ENCODE data around the gene BEX5. TPM values are rescaled to one million over a fixed set of nuclear protein-coding genes. Genes with fewer than 3 reads are reported as not detected.
A peak's percentile ranks its signal among the peaks of the same experiment; 100 is the strongest.
"Not testable (repeated sequence)": the region's sequence is repeated elsewhere in the genome, so short reads cannot be mapped to it uniquely, and the experiment has no call there.

BEX5 gene
- 0.71 and 0.98 TPM in 2 replicates for total RNA-seq

- Mint-ChIP-seq H3K4me3 (peak within 1 kb of the TSS; percentile 97), H3K4me1 (peaks cover 12% of the 10 kb centered on the region), H3K27me3 (peaks cover 1% of the 10 kb centered on the region), H3K27ac (peak within 1 kb of the TSS; percentile 90), H3K36me3 (ENCODE audit: low read depth) (no peaks in the 10 kb centered on the region), H3K9me3 (no peaks in the 10 kb centered on the region)
- DNase-seq, result peak; percentile 78
- intact Hi-C loops (cut with micrococcal nuclease), result no loop called here
Measured at GRCh38 chrX:102155806-102156179, at the start of gene BEX5. TSS of gene BEX5 (minus strand) at chrX:102155977. CDS start at chrX:102154265, 1,712 bp downstream.

- Mint-ChIP-seq H3K36me3 (ENCODE audit: low read depth) (no peaks in the 10 kb centered on the region), H3K4me3 (no peak overlapping the region), H3K27me3 (no peaks in the 10 kb centered on the region), H3K4me1 (no peaks in the 10 kb centered on the region), H3K27ac (no peak overlapping the region), H3K9me3 (no peaks in the 10 kb centered on the region)
- intact Hi-C loops (cut with micrococcal nuclease), result no loop called here
- no peak for DNase-seq
Measured at GRCh38 chrX:102185967-102186720, 30.4 kb upstream of the BEX5 start.

- no peaks in the 10 kb centered on the region for H3K36me3 Mint-ChIP-seq (ENCODE audit: low read depth)
- intact Hi-C loops (cut with micrococcal nuclease), result no loop called here
- peaks cover 1% of the 10 kb centered on the region for H3K27me3 Mint-ChIP-seq
- no peaks in the 10 kb centered on the region for H3K9me3 Mint-ChIP-seq
- peak; percentile 62 for DNase-seq
- H3K4me3 Mint-ChIP-seq, result peak overlapping the region; percentile 97
- peaks cover 12% of the 10 kb centered on the region for H3K4me1 Mint-ChIP-seq
- H3K27ac Mint-ChIP-seq, result peak overlapping the region; percentile 90
Measured at GRCh38 chrX:102154900-102155805, 624 bp downstream of the BEX5 start.

DNA sequence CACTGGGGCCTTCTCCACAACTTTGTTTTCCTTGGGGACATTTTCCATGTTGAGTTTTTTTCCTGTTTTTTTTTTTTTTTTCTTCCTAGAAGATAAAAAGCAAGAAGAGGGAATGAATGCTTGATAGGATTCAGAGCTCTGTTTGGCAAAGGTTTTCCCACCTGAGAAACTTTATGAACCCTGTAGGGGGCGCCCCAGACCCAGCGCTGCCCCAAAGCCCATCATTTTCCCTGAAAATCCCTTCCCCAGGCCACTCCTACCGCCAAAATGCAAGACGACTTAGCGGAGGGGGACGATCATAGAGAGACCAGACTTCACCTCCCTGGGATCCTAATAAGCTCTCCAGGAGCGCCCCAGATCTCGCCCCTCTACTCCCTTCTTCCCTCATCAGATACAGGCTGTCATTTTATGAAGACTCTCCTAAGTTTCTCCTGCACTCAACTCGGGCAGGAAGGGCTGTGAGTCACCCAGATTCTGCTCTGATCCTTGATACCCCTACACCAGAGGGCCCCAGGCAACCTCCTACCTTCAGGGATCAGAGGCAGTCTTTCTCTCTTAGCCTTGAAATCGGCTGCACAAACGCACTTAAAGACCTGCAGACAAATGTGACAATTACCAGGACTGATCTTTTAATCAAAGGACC lies 1.4 kb downstream of the BEX5 start:
- no peaks in the 10 kb centered on the region for H3K27me3 Mint-ChIP-seq
- peak; percentile 55 for DNase-seq
- H3K9me3 Mint-ChIP-seq, result no peaks in the 10 kb centered on the region
- no peaks in the 10 kb centered on the region for H3K36me3 Mint-ChIP-seq (ENCODE audit: low read depth)
- peak overlapping the region; percentile 97 for H3K4me3 Mint-ChIP-seq
- intact Hi-C loops (cut with micrococcal nuclease), result no loop called here
- H3K4me1 Mint-ChIP-seq, result peaks cover 12% of the 10 kb centered on the region
- H3K27ac Mint-ChIP-seq, result peak overlapping the region; percentile 70

DNA sequence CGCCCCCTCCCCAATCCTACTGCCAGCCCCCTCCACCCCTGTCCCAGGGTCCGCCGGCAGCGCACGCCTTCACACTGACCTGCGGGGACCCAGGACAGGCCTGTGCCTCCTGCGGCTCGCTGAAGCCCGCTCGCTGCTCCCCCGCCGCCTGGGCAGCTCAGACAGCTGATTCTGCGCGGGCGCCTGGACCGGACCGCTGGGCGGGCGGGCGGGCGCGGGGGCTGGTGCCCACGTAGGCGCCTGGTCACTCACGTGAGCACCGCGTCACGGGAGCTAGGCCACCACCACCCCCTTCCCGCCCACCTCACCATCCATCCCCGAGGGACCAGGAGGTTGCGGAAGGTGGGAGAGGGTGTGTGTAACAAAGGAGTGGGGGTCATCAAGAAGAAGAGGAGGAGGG lies 13.5 kb downstream of the BEX5 start, which contains the start of gene TCEAL6:
TSS of gene TCEAL6 (minus strand) at position 208 of the 400 bp plus-strand sequence.
- H3K36me3 Mint-ChIP-seq (ENCODE audit: low read depth); H3K4me3 Mint-ChIP-seq; DNase-seq; H3K4me1 Mint-ChIP-seq; H3K9me3 Mint-ChIP-seq; intact Hi-C loops (cut with micrococcal nuclease); H3K27ac Mint-ChIP-seq: not testable (repeated sequence)
- peaks cover 19% of the 10 kb centered on the region for H3K27me3 Mint-ChIP-seq

DNA sequence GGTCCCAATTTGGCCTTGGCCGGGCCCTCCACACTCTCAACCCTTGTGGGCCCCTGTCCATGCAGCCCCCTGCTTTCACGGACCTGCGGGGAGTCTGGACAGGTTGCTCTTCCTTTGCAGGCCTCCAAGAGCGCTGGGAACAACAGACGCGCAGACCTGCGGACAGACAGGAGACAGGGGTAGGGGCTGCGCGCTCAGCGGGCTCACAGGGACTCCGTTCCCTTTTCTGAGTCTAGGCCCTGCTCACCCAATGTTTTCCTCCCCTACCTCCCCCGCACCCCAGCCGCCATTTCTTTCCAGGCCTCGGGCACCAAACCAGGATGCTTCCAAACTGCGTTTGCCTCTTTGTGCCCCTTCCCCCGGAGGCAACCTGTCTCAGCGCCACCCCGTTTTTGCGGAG lies 14.1 kb downstream of the BEX5 start:
- H3K4me1 Mint-ChIP-seq; H3K27ac Mint-ChIP-seq; intact Hi-C loops (cut with micrococcal nuclease); H3K36me3 Mint-ChIP-seq (ENCODE audit: low read depth); H3K4me3 Mint-ChIP-seq; DNase-seq; H3K9me3 Mint-ChIP-seq: not testable (repeated sequence)
- H3K27me3 Mint-ChIP-seq, result peaks cover 19% of the 10 kb centered on the region

GRCh38 chrX:102140876-102141275 lies 14.9 kb downstream of the BEX5 start:
- H3K4me1 Mint-ChIP-seq; intact Hi-C loops (cut with micrococcal nuclease); H3K36me3 Mint-ChIP-seq (ENCODE audit: low read depth); H3K4me3 Mint-ChIP-seq; H3K9me3 Mint-ChIP-seq; DNase-seq; H3K27ac Mint-ChIP-seq: not testable (repeated sequence)
- peaks cover 19% of the 10 kb centered on the region for H3K27me3 Mint-ChIP-seq

DNA sequence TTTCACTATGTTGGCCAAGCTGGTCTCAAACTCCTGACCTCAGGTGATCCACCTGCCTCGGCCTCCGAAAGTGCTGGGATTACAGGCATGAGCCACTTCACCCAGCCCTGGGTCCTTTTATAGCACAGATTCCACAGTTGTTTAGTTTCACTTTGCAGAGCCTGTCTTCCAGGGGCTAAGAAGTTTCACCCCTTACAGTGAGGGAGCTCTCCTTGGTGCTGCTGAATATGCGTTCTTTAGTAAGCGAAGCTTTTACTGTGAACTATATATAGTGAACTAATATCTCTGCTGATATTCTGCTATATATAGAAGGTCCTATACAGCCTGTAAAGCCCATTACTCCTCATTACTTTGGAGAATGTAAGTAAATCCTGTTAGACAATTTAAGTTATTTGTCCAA lies 17.7 kb downstream of the BEX5 start:
- Mint-ChIP-seq H3K27me3 (peaks cover 16% of the 10 kb centered on the region), H3K9me3 (no peaks in the 10 kb centered on the region), H3K36me3 (ENCODE audit: low read depth) (no peaks in the 10 kb centered on the region), H3K4me1 (no peaks in the 10 kb centered on the region), H3K4me3 (no peak overlapping the region), H3K27ac (no peak overlapping the region)
- intact Hi-C loops (cut with micrococcal nuclease), result no loop called here
- no peak for DNase-seq

DNA sequence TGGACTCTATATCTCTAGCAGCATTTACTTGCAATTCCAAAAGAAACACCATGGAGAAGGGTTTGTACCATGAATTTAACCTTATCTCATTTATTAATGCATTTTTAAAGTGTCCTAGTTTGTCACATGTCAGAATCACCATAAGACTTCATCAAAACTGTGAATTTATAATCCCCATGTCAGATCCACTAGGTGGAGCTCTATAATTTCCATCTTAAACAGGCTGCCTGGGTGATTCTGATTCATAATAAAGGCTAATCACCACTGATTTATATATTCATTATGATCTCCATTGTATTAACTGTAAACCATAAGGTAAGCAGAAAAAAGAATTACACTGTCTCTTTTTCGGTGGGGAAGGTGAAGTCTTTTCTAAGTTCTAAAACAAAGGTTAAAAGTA lies 26.3 kb downstream of the BEX5 start:
- H3K36me3 Mint-ChIP-seq (ENCODE audit: low read depth), result no peaks in the 10 kb centered on the region
- no peak for DNase-seq

GRCh38 chrX:102126863-102127262 lies 28.9 kb downstream of the BEX5 start:
- H3K27me3 Mint-ChIP-seq, result peaks cover 28% of the 10 kb centered on the region
- intact Hi-C loops (cut with micrococcal nuclease), result no loop called here
- H3K9me3 Mint-ChIP-seq, result no peaks in the 10 kb centered on the region
- no peak overlapping the region for H3K27ac Mint-ChIP-seq
- H3K36me3 Mint-ChIP-seq (ENCODE audit: low read depth), result no peaks in the 10 kb centered on the region
- no peak for DNase-seq
- no peak overlapping the region for H3K4me3 Mint-ChIP-seq
- no peaks in the 10 kb centered on the region for H3K4me1 Mint-ChIP-seq

More for the DNA sequence above, 26.3 kb downstream of the BEX5 start:
- Mint-ChIP-seq H3K4me1 (no peaks in the 10 kb centered on the region), H3K4me3 (no peak overlapping the region), H3K27ac (no peak overlapping the region), H3K27me3 (peaks cover 19% of the 10 kb centered on the region), H3K9me3 (no peaks in the 10 kb centered on the region)
- intact Hi-C loops (cut with micrococcal nuclease), result no loop called here

DNA sequence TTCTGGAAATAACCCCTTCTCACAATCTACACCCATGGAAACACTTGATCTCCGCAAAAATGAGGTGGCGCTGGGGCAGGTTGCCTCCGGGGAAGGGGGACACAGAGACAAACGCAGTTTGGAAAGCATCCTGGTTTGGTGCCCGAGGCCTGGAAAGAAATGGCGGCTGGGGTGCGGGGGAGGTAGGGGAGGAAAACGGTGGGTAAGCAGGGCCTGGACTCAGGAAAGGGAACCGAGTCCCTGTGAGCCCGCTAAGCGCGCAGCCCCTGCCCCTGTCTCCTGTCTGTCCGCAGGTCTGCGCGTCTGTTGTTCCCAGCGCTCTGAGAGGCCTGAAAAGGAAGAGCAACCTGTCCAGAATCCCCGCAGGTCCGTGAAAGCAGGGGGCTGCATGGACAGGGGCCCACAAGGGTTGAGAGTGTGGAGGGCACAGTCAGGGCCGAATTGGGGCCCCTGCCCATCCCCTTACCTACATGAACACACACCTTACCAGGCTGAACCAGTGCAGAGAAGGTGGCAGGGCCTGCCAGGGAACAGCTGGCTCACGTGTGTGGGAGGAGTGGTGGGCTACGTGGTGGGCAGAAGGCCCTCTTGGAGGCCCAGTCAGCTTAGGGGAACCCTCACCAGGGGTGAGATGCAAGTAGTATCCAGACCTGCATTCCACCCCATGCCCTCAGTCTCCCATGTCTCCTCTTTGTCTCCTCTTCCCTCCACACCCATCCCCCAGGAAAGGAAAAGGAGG lies 29.5 kb downstream of the BEX5 start:
- H3K9me3 Mint-ChIP-seq; intact Hi-C loops (cut with micrococcal nuclease): not testable (repeated sequence)
- peaks cover 28% of the 10 kb centered on the region for H3K27me3 Mint-ChIP-seq

GRCh38 chrX:102125436-102125835 lies 30.3 kb downstream of the BEX5 start, which contains the start of gene TCEAL2:
TSS of gene TCEAL2 (plus strand) at chrX:102125679. CDS start at chrX:102126831, 1,152 bp downstream.
- H3K9me3 Mint-ChIP-seq; H3K4me1 Mint-ChIP-seq; DNase-seq; H3K4me3 Mint-ChIP-seq; intact Hi-C loops (cut with micrococcal nuclease); H3K36me3 Mint-ChIP-seq (ENCODE audit: low read depth); H3K27ac Mint-ChIP-seq: not testable (repeated sequence)
- peaks cover 28% of the 10 kb centered on the region for H3K27me3 Mint-ChIP-seq

More for the DNA sequence above, 29.5 kb downstream of the BEX5 start:
- not testable (repeated sequence) for DNase-seq; H3K4me1 Mint-ChIP-seq; H3K36me3 Mint-ChIP-seq (ENCODE audit: low read depth); H3K27ac Mint-ChIP-seq; H3K4me3 Mint-ChIP-seq

DNA sequence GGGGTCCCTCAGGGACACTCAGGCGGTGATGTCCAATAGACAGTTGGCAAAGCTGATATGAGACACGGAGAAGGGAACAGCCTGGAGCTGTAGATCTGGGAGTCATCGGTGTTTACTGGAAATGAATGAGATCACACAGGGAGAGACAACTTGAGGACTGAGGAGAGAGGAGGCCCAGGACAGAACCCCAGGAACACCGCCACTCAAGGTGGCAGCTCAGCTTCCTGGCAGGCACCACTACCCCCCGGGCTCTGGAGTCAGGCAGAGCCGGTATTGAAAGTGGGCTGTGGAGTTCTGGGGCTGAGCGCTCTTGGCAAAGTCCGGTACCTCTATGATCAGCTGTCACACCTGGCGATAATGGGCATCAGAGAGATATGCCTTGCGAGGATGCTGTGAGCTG lies 30.8 kb downstream of the BEX5 start:
- H3K9me3 Mint-ChIP-seq; intact Hi-C loops (cut with micrococcal nuclease); H3K4me1 Mint-ChIP-seq; H3K27ac Mint-ChIP-seq; H3K36me3 Mint-ChIP-seq (ENCODE audit: low read depth); DNase-seq; H3K4me3 Mint-ChIP-seq: not testable (repeated sequence)
- peaks cover 28% of the 10 kb centered on the region for H3K27me3 Mint-ChIP-seq
